K562 (cell line): ENCODE data around the gene GCN1. TPM values are rescaled to one million over a fixed set of nuclear protein-coding genes. Genes with fewer than 3 reads are reported as not detected.

ENCODE experiments used
- ATAC-seq: fragments of 200-7000 bp; cut with Tn5 transposase; 3 replicates; pipeline ENCODE4 v1.9.1; 2020; ENCODE audit warnings: moderate library complexity
- BruUV-seq: library from RNA; stranded (reverse); fragments of 400-500 nt; replicated peaks from 2 replicates; lab custom pipeline; 2021; lab: Mats Ljungman, UMichigan
- CTCF ChIA-PET: fragments of 300-600 bp; formaldehyde crosslinking; extraction: SDS; loops from one replicate; lab custom pipeline; 2021; ENCODE audit warnings: low intra/inter-chr PET ratio; lab: Yijun Ruan, JAX
- POLR2A ChIA-PET: fragments of 300-600, 350-650 bp; sonication (Branson Sonifier 250); formaldehyde crosslinking; extraction: SDS; loops from one replicate; lab custom pipeline; 2021; ENCODE audit warnings: antibody characterized with exemption, inconsistent platforms; lab: Yijun Ruan, JAX
- DNase-seq, 4 experiments: peaks; one replicate each; pipeline versions ENCODE4 v3.0.0 to v3.0.0-alpha.2; 2011 to 2018; ENCODE audit warnings: low spot score in 3 of 4, mixed read lengths in 3 of 4; ENCODE audit errors: extremely low read depth in 1 of 4
- FAIRE-seq: peaks from 2 replicates; lab custom pipeline; 2011; peaks lifted over from hg19 to GRCh38; lab: Jason Lieb, UNC
- H2AFZ ChIP-seq: 2 replicates; pipeline ENCODE4 v1.6.0; 2011; ENCODE audit warnings: low read depth, low read length, control low read depth, inconsistent platforms
- H3K27ac ChIP-seq: fragments of 200-600 bp; 3 replicates; pipeline ENCODE4 v1.8.0; 2011; ENCODE audit warnings: low read depth, mild to moderate bottlenecking, control low read depth, inconsistent platforms, low read length, moderate library complexity, mixed read lengths; ENCODE audit errors: extremely low read depth
- H3K27me3 ChIP-seq, 2 experiments: fragments of 300-600 bp in 1 of 2; 2 replicates in 1 of 2; 3 replicates in 1 of 2; pipeline versions ENCODE4 v1.6.0 to v1.8.0; 2011; ENCODE audit warnings: inconsistent platforms in 2 of 2, low read length in 2 of 2, mild to moderate bottlenecking in 1 of 2, mixed read lengths in 1 of 2, moderate library complexity in 1 of 2; ENCODE audit not compliant: control insufficient read depth in 2 of 2, insufficient read depth in 2 of 2
- H3K36me3 ChIP-seq: fragments of 300-600 bp; 3 replicates; pipeline ENCODE4 v1.8.0; 2011; ENCODE audit warnings: mild to moderate bottlenecking, low read length, inconsistent platforms; ENCODE audit not compliant: control insufficient read depth, insufficient read depth
- H3K4me1 ChIP-seq, 2 experiments: fragments of 200-600 bp in 1 of 2; replicated peaks in 1 of 2; 2 replicates in 1 of 2; 3 replicates in 1 of 2; pipeline versions ENCODE4 v1.5.1 to v1.8.0; 2011; ENCODE audit warnings: inconsistent platforms in 2 of 2, low read length in 2 of 2, mild to moderate bottlenecking in 1 of 2, mixed read lengths in 1 of 2, moderate library complexity in 1 of 2; ENCODE audit not compliant: control insufficient read depth in 2 of 2, insufficient read depth in 2 of 2
- H3K4me2 ChIP-seq: 2 replicates; pipeline ENCODE4 v1.6.1; 2011; ENCODE audit warnings: low read length, control low read depth, inconsistent platforms, mixed read lengths; ENCODE audit not compliant: insufficient read depth
- H3K4me3 ChIP-seq: fragments of 200-600 bp; sonication (generic), shearing (Covaris generic); 2 replicates; pipeline ENCODE4 v1.5.1; 2016; ENCODE audit warnings: control low read depth, inconsistent platforms
- H3K79me2 ChIP-seq: fragments of 200-600 bp; 3 replicates; pipeline ENCODE4 v1.8.0; 2011; ENCODE audit warnings: low read length, inconsistent platforms; ENCODE audit not compliant: control insufficient read depth, insufficient read depth
- H3K9ac ChIP-seq, 2 experiments: 2 replicates each; pipeline versions ENCODE4 v1.6.0 to v1.6.1; 2011; ENCODE audit warnings: low read depth in 2 of 2, low read length in 2 of 2, control low read depth in 1 of 2, inconsistent platforms in 1 of 2, mild to moderate bottlenecking in 1 of 2, mixed read lengths in 1 of 2; ENCODE audit not compliant: insufficient read depth in 1 of 2
- H3K9me1 ChIP-seq: one replicate; pipeline ENCODE4 v1.6.0; 2011; ENCODE audit warnings: inconsistent platforms, mild to moderate bottlenecking, low read length, moderate library complexity; ENCODE audit not compliant: control insufficient read depth, insufficient read depth
- H3K9me3 ChIP-seq: replicated peaks from 2 replicates; pipeline ENCODE4 v1.5.1; 2011; ENCODE audit warnings: low read depth, low read length, inconsistent platforms; ENCODE audit not compliant: control insufficient read depth, insufficient read depth
- H4K20me1 ChIP-seq: replicated peaks from 2 replicates; pipeline ENCODE4 v1.6.1; 2011; ENCODE audit warnings: low read length, inconsistent platforms, mixed read lengths; ENCODE audit not compliant: control insufficient read depth, insufficient read depth
- E2F8 ChIP-seq: fragments of 450-650 bp; IDR thresholded peaks from 2 replicates; pipeline ENCODE4 v1.7.1; 2018; ENCODE audit warnings: mild to moderate bottlenecking, low read depth; ENCODE audit not compliant: partially characterized antibody
- NCOA2 ChIP-seq, 2 experiments: fragments of 450-650 bp; IDR thresholded peaks; 2 replicates each; pipeline ENCODE4 v1.6.1; 2018; ENCODE audit warnings: mild to moderate bottlenecking in 2 of 2, moderate library complexity in 1 of 2; ENCODE audit not compliant: partially characterized antibody in 2 of 2
- ZNF449 ChIP-seq: fragments of 250-450 bp; sonication (Bioruptor Pico); IDR thresholded peaks from 2 replicates; pipeline ENCODE4 v1.8.0; 2022; ENCODE audit warnings: moderate library complexity, mild to moderate bottlenecking, inconsistent platforms
- ZNF57 ChIP-seq: fragments of 450-650 bp; formaldehyde crosslinking; IDR thresholded peaks from 2 replicates; pipeline ENCODE4 v1.4.0; 2020; ENCODE audit warnings: mild to moderate bottlenecking, moderate library complexity
- WGBS: fragments of 100-300 bp; shearing (Covaris generic); methylation state at CpG from one replicate; pipeline ENCODE4 v1.1.6; 2016; ENCODE audit warnings: low coverage, mixed read lengths; ENCODE audit not compliant: insufficient coverage; ENCODE audit errors: missing lambda C conversion rate; 5-methylcytosine and 5-hydroxymethylcytosine counted together
- in situ Hi-C: fragments of 300-500 bp; cut with MboI; formaldehyde crosslinking; loops from 4 replicates; pipeline ENCODE4 v1.15.0; 2018; ENCODE audit warnings: inconsistent platforms, mixed read lengths
- intact Hi-C: fragments of 100-400 bp; cut with micrococcal nuclease; formaldehyde crosslinking; loops from 2 replicates; pipeline ENCODE4 v1.14.2; 2022
- polyA plus RNA-seq, 8 experiments: library from polyadenylated mRNA; depleted of rRNA in 4 of 8; stranded (reverse) in 5 of 8; unstranded in 3 of 8; fragments of >200 nt; fragmentation: Nextera tagmentation in 2 of 8; fragmentation: Illumina TruSeq in 1 of 8; extraction: Ambion mirVana in 2 of 8; extraction: Trizol in 1 of 8; gene quantifications; 2 replicates each; pipeline versions ENCODE4 v1.2.1 to v1.2.3, GENCODE V29; 2011 to 2014; ENCODE audit warnings: inconsistent platforms in 1 of 8, missing spikeins in 1 of 8
- total RNA-seq, 7 experiments: library from RNA; depleted of rRNA in 6 of 7; stranded (reverse); fragments of >200 nt in 6 of 7; fragmentation: Illumina TruSeq in 2 of 7; extraction: Trizol in 2 of 7; gene quantifications; 2 replicates each; pipeline versions ENCODE4 v1.2.1 to v1.2.3, GENCODE V29; 2011 to 2021; ENCODE audit warnings: low replicate concordance in 1 of 7
- TF ChIP-seq, protein P1 (sequence below): conservative IDR thresholded peaks from 2 replicates; pipeline ENCODE4 v1.6.1; 2011; ENCODE audit warnings: low read depth, mild to moderate bottlenecking, low read length; ENCODE audit not compliant: control insufficient read depth
- TF ChIP-seq, protein P2 (sequence below): sonication (generic); formaldehyde crosslinking; IDR thresholded peaks from 2 replicates; pipeline ENCODE4 v1.8.0; 2022; ENCODE audit warnings: missing genetic modification reagents, mild to moderate bottlenecking, borderline replicate concordance

Gene GCN1
- total and polyA plus RNA-seq, 9 of the 15 experiments (the other 6 are each of a cell fraction or from before 2014, with no cell fraction given), result 11.9 to 190 (median 51.7) TPM

GRCh38 chr12:120206228-120206627, 11.7 kb upstream of the GCN1 start (continued):
- TF ChIP-seq, protein P1, sequence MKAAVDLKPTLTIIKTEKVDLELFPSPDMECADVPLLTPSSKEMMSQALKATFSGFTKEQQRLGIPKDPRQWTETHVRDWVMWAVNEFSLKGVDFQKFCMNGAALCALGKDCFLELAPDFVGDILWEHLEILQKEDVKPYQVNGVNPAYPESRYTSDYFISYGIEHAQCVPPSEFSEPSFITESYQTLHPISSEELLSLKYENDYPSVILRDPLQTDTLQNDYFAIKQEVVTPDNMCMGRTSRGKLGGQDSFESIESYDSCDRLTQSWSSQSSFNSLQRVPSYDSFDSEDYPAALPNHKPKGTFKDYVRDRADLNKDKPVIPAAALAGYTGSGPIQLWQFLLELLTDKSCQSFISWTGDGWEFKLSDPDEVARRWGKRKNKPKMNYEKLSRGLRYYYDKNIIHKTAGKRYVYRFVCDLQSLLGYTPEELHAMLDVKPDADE, result no peak
- TF ChIP-seq ZNF57 (CRISPR knock-in tag), result no peak

GRCh38 chr12:120204171-120204570, 9.7 kb upstream of the GCN1 start:
- no peak for ATAC-seq
- peaks cover 3 to 6% of the 10 kb centered on the region in 2 experiments; a peak in 4 of 5 replicates for H3K4me1 ChIP-seq
- CTCF ChIA-PET, result no interaction called here
- intact Hi-C loops, result no loop called here
- BruUV-seq, result no TSS peak
- H3K9me1 ChIP-seq, result no peaks in the 10 kb centered on the region
- H3K9ac ChIP-seq, result no peak overlapping the region
- no peaks in the 10 kb centered on the region for H3K27me3 ChIP-seq
- peaks cover 9% of the 10 kb centered on the region for H4K20me1 ChIP-seq
- TF ChIP-seq ZNF449 (no peak), NCOA2 (IDR thresholded peaks at IDR 0.05; ENCODE audit: partially characterized antibody in 2 of 2) (no peak), E2F8 (no peak)
- TF ChIP-seq, protein P2, sequence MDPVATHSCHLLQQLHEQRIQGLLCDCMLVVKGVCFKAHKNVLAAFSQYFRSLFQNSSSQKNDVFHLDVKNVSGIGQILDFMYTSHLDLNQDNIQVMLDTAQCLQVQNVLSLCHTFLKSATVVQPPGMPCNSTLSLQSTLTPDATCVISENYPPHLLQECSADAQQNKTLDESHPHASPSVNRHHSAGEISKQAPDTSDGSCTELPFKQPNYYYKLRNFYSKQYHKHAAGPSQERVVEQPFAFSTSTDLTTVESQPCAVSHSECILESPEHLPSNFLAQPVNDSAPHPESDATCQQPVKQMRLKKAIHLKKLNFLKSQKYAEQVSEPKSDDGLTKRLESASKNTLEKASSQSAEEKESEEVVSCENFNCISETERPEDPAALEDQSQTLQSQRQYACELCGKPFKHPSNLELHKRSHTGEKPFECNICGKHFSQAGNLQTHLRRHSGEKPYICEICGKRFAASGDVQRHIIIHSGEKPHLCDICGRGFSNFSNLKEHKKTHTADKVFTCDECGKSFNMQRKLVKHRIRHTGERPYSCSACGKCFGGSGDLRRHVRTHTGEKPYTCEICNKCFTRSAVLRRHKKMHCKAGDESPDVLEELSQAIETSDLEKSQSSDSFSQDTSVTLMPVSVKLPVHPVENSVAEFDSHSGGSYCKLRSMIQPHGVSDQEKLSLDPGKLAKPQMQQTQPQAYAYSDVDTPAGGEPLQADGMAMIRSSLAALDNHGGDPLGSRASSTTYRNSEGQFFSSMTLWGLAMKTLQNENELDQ (CRISPR knock-in tag), result no peak
- TF ChIP-seq, all 486 proteins: peak for 0
- Histone ChIP-seq H3K9me3 (0 out of 2 replicates have a peak, but pooled peaks cover 1% of the 10 kb centered on the region), H2AFZ (no peak overlapping the region), H3K36me3 (peaks cover 33% of the 10 kb centered on the region), H3K4me3 (no peak overlapping the region), H3K79me2 (peaks cover 31% of the 10 kb centered on the region), H3K27ac (no peak overlapping the region), H3K4me2 (no peak overlapping the region)
- no peak for DNase-seq
- FAIRE-seq, result no peak
- 90% methylated on average over 6 of the region's 7 CpGs for WGBS
- in situ Hi-C loops, result no loop called here
- POLR2A ChIA-PET, result interaction anchor here (0.9 to 12.6 kb wide), 3 partner anchors 8 to 88 kb away, joined by 3 to 331 read pairs (median 27); partner anchors contain the start of genes RNU4-1 and RNU4-2
